Stimulated activated memory B cell treated with anti-CD40 and anti-IgM and Interleukin-4, amounts not matched to agents 10 μg/mL and 1 μg/mL and 100 μg/mL, for 72 hours (primary cell): ENCODE results near the gene EML1.

Experiments
- ATAC-seq: fragments of 150-1000 bp; cut with Tn5 transposase; 2 replicates; pipeline ENCODE4 v1.10.0; 2021
- H3K27ac Mint-ChIP-seq: one replicate; pipeline ENCODE4 v1.8.0; 2022; ENCODE audit warnings: mild to moderate bottlenecking, mixed read lengths
- H3K27me3 Mint-ChIP-seq: one replicate; pipeline ENCODE4 v1.8.0; 2022; ENCODE audit warnings: mixed read lengths
- H3K36me3 Mint-ChIP-seq: one replicate; pipeline ENCODE4 v1.8.0; 2022; ENCODE audit warnings: mixed read lengths
- H3K4me1 Mint-ChIP-seq: one replicate; pipeline ENCODE4 v1.8.0; 2022; ENCODE audit warnings: mixed read lengths
- H3K4me3 Mint-ChIP-seq: one replicate; pipeline ENCODE4 v1.8.0; 2022; ENCODE audit warnings: mild to moderate bottlenecking, moderate library complexity, mixed read lengths
- H3K9me3 Mint-ChIP-seq: one replicate; pipeline ENCODE4 v1.8.0; 2022; ENCODE audit warnings: mixed read lengths

EML1 gene

DNA sequence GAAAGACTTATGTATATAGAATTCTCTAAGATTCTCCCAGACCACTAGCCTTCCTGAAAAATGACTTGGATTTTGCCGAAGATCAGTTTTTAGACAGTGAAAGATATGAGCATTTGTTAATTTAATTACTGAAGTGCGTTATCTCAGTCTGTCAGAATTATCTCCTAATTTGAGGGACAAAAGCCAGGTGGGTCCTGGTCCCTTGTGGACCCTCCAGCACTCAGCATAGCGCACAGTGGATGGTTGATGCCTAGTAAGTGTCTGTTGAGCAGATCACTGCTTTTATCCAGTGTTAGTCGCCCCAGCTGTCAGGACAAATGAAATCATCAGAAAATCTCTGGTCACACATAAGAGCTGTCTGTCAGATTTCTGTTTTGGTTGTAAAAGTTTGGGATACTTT lies 80.4 kb downstream of the EML1 start:
- peaks cover 37% of the 10 kb centered on the region for H3K27me3 Mint-ChIP-seq
- no peaks in the 10 kb centered on the region for H3K9me3 Mint-ChIP-seq
- no peaks in the 10 kb centered on the region for H3K4me1 Mint-ChIP-seq
- H3K36me3 Mint-ChIP-seq = no peaks in the 10 kb centered on the region
- H3K4me3 Mint-ChIP-seq = no peak overlapping the region
- H3K27ac Mint-ChIP-seq = no peak overlapping the region
- ATAC-seq = no peak

DNA sequence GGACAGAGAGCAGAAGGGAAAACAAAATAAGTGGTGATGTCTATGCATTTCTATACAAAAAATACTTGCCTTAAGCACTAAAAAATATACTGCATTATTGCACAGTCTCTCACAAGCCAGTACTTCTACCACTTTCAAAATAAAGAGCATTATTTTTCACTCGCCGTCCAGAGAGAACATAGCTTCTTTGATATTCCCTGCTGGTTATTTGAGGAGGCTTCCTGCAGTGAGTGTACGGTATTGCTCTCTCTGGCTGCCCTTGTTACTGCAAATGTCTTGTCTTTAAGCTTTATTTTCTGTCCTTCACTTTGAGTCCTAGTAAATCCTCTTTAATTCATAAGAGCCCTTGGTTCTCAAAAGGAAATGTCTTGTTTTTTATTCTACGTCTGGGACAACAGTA lies 81.1 kb downstream of the EML1 start:
- H3K4me3 Mint-ChIP-seq = no peak overlapping the region
- no peaks in the 10 kb centered on the region for H3K4me1 Mint-ChIP-seq
- no peak overlapping the region for H3K27ac Mint-ChIP-seq
- H3K27me3 Mint-ChIP-seq = peaks cover 30% of the 10 kb centered on the region
- ATAC-seq = no peak
- H3K9me3 Mint-ChIP-seq = no peaks in the 10 kb centered on the region
- H3K36me3 Mint-ChIP-seq = no peaks in the 10 kb centered on the region

DNA sequence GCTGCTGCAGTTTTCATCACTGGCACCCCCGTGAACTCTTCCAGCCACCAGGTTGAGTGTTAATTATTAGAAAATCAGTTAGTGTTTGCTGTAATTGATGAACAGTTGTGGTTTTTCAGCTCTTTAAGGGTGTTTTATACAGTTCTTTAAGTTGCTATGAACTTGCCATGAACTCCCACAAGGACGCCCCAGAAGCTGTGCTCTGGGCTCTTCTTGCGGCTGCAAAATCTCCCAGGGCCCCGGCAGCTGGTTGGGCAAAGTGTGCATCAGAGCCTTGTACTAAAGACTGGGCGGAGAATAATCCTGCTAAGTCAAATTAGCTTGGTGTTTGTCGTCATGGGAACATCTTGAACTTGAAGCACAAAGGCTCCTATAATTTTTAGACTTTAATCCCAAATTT lies 82.2 kb downstream of the EML1 start:
- H3K4me1 Mint-ChIP-seq = no peaks in the 10 kb centered on the region
- no peak overlapping the region for H3K4me3 Mint-ChIP-seq
- H3K27me3 Mint-ChIP-seq = peaks cover 22% of the 10 kb centered on the region
- no peaks in the 10 kb centered on the region for H3K36me3 Mint-ChIP-seq
- no peaks in the 10 kb centered on the region for H3K9me3 Mint-ChIP-seq
- H3K27ac Mint-ChIP-seq = no peak overlapping the region
- no peak for ATAC-seq

DNA sequence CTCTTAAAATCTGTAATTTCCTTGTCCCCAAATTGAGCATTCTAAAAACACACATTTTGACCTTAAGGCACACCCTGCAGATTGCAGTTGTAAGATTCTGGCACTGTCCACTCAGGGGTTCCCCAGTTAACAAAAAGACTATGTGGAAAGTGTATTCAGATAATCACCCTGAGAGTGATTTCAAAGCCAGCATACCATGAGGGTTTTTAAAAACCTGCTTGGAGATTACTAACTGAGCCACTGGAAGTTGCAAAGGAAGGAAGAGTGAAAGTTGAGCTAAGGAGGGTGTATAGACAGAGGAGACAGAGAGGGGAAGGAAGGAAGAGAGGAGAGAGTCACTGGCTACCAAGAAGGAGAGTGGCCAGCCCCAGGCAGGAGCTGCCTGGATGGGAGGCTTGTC lies 82.6 kb downstream of the EML1 start:
- H3K4me3 Mint-ChIP-seq = no peak overlapping the region
- peaks cover 22% of the 10 kb centered on the region for H3K27me3 Mint-ChIP-seq
- no peaks in the 10 kb centered on the region for H3K9me3 Mint-ChIP-seq
- ATAC-seq = no peak
- no peaks in the 10 kb centered on the region for H3K4me1 Mint-ChIP-seq
- no peak overlapping the region for H3K27ac Mint-ChIP-seq
- no peaks in the 10 kb centered on the region for H3K36me3 Mint-ChIP-seq

DNA sequence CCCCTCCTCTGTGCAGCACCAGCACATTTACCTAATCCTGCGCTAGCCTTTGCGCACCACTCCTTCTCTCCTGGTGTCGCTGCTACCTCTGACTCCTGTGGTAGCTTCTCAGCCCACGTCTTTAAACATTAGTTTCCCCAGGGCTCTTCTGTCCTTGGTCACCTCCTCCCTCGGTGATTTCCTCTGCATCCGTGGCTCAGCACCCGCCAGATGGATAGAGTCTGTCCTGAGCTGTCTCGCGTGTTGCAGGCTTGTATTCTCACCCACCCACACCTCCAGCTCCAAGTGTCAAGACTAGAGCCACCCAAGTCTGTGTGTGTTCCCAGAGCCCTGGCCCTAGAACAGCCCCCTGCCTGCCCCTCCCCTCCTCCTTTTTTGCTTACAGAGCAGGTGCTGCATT lies 83.2 kb downstream of the EML1 start:
- no peaks in the 10 kb centered on the region for H3K36me3 Mint-ChIP-seq
- peaks cover 17% of the 10 kb centered on the region for H3K27me3 Mint-ChIP-seq
- no peak overlapping the region for H3K27ac Mint-ChIP-seq
- no peak for ATAC-seq
- H3K4me3 Mint-ChIP-seq = no peak overlapping the region
- H3K9me3 Mint-ChIP-seq = no peaks in the 10 kb centered on the region
- H3K4me1 Mint-ChIP-seq = no peaks in the 10 kb centered on the region

DNA sequence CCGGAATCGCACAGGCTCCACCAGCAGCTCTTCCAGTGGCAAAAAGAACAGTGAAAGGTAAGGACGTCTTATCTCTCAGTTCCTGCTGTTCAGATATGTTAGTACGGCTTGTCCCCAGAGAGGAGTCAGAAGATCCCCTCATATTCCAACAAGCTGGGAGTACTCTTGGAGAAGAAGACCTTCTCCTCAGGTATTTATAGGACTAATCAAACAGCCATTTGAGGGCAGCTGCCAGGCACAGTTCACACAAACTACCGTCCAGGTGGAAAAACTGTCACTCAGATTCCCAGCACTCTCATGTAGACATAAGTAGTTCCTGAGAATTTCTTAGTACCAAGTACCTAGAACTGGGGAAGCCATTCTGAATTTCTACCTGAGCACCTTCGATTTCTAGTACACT lies 85.3 kb downstream of the EML1 start:
- no peak overlapping the region for H3K27ac Mint-ChIP-seq
- no peaks in the 10 kb centered on the region for H3K36me3 Mint-ChIP-seq
- H3K4me3 Mint-ChIP-seq = no peak overlapping the region
- ATAC-seq = no peak
- no peaks in the 10 kb centered on the region for H3K9me3 Mint-ChIP-seq
- peaks cover 9% of the 10 kb centered on the region for H3K27me3 Mint-ChIP-seq
- no peaks in the 10 kb centered on the region for H3K4me1 Mint-ChIP-seq

DNA sequence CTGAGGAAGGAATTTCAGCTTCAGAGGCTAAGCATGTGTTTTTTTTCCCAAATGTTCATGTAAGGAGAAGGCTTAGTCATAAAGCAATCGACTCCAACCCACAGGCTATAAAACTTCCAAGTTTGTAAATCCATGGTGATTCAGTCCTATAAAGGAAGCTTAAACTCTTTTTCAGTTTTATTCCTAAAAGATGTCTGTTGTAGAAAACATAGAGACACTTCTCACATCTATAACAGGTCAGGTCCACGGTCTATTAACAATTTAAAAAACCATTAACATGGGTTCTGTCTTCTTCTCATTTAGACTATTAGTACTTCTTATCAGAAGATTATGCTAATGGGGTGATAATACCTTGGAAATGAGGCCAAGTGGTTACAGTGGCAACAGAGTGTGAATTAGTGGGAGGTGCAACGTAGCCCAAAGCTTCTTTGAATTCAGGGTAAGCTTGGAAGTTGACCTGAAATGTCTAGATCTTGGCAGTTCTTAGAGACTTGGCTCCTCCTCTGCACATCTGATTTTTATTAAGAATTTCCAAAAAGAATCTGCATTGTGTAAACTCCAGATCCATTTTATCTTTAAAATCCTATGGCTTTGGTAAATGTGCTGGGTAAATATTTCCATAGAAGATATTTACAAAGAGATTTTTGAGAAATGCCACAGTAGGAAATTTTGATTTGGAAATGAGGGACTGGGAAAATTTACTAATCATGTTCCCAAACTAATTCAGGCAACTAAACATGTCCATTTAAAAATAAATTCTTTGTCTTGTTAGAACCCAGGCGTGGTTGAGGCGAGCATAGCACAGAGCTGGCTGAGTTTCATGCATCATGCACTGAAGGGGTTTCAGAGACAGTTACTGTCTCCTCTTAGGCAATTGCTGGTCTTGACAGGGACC lies 86.4 kb downstream of the EML1 start:
- Mint-ChIP-seq H3K27ac (no peak overlapping the region), H3K9me3 (no peaks in the 10 kb centered on the region), H3K4me1 (no peaks in the 10 kb centered on the region), H3K36me3 (no peaks in the 10 kb centered on the region), H3K27me3 (peaks cover 9% of the 10 kb centered on the region), H3K4me3 (no peak overlapping the region)
- no peak for ATAC-seq

DNA sequence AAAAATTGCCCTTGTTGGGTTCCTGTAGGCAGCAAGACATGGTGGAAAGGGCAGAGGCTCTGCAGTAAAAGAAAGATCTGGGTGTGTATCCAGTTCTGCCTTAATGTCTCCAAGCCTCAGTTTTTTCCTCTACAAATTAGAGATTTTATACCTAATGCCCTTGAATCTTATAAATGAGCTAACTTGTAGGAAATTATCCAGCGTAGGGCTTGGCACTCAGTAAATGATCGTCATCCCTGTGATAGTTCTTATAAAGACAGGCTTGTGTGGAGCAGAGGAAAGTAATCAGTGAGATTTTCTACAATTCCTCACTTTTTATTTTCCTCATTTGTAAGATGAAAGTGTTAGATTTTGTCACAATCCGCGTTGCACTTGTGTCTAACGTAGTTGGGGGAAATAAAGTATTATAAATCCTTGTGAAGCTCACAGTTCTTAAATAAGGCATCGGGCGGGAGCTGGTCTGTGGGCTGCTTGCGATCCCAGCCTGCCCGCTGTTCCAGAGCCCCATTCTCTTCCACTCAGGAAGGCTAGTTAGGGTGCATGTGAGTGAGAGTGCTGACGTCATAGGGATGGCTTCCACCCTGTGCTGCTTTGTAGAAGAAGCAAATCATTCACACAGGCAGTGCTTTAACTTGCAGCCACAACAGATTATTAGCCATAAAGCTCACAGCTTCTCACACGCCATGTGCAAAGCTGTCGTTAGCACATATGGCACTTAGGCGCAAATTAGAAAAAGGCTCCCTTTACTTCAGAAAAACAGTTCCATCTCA lies 87.6 kb downstream of the EML1 start:
- Mint-ChIP-seq H3K36me3 (no peaks in the 10 kb centered on the region), H3K27ac (no peak overlapping the region), H3K4me3 (no peak overlapping the region), H3K4me1 (no peaks in the 10 kb centered on the region), H3K27me3 (peaks cover 9% of the 10 kb centered on the region), H3K9me3 (no peaks in the 10 kb centered on the region)
- no peak for ATAC-seq

DNA sequence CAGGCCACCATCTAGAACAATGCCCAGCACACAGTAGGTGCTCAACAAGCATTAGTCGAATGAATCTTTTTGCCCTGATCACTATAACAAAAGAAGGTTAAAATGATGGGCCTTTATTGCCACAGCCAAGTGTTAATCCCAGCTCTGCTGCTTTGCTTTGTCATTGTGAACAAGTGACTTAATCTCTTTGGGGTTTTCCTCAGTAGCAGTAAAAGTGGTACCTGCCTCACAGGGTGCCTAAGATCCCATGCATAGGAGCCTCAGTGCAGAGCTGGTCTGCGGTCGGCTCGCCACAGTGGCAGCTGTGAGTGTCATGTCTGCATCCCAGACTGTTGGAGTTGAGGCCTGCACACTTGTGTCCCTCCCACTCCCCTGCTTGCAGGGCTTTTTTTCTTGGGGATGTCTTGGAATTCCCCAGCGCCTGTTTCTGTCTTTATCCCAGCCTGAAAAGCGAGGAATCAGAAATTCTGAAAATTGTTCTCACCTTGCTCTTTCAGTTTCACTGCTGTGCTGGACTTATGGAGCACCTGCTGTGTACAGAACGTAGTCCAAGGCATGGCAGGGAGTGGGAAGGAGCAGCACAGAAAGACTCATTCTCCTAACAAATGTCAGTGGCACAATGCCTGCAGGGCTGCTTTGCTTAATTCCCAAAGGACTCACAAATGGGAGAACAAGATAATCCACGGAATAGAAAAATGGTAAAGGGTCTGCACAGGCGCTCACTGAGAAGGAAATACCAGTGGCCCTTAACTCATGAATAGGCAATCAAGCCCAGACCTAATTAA lies 90.8 kb downstream of the EML1 start:
- no peak overlapping the region for H3K27ac Mint-ChIP-seq
- H3K9me3 Mint-ChIP-seq = no peaks in the 10 kb centered on the region
- no peak for ATAC-seq
- H3K4me1 Mint-ChIP-seq = no peaks in the 10 kb centered on the region
- H3K36me3 Mint-ChIP-seq = no peaks in the 10 kb centered on the region
- no peak overlapping the region for H3K4me3 Mint-ChIP-seq
- H3K27me3 Mint-ChIP-seq = peaks cover 19% of the 10 kb centered on the region

DNA sequence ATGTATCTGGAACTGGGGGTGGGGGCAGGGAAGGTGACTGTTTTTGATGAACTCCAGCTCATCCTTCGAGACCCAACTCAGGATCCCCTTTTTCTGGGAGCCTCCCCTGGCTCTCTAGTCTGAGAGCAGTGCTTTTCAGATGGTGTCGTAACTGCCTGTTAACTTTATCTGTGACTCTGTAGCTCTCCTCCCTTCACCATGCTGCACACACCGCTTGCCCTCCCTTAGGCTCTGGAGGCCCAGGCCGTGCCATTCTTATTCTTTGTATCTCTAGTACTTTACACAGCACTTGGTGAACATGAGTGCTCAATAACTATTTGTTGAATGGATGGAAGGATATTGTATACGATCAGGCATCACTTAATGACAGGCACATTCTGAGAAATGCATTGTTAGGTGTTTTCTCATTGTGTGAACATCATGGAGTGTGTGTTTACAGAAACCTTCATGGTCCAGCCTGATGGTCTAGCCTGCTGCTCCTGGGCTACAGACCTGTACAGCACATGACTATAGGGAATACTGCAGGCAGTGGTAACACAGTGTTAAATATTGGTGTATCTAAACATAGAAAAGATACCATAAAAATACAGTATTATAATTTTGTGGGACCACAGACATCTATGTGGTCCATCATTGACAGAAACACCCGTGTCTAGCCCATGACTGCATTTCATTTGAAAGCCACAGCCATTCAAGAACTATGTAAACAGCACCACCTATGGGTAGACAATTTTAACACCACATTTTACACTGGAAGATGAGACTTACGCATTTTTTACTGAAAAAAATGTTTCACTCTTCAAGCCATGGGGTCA lies 91.8 kb downstream of the EML1 start:
- no peaks in the 10 kb centered on the region for H3K36me3 Mint-ChIP-seq
- H3K4me1 Mint-ChIP-seq = no peaks in the 10 kb centered on the region

DNA sequence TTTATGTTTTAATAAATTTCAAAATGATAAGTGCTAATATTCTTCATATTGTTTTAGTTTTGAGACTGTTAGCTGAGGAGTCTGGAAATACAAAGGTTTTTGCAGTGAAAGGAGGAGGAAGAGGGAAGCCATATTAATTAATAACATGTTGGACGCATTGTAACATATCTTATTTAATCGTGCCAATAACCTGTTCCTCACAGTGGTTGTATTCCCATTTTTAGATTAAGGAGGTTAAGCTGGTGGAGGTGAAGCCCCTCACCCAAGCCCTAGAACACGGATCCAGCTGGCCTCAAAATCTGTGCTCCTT lies 92.4 kb downstream of the EML1 start:
- H3K27ac Mint-ChIP-seq = no peak overlapping the region
- no peaks in the 10 kb centered on the region for H3K36me3 Mint-ChIP-seq
- H3K27me3 Mint-ChIP-seq = peaks cover 28% of the 10 kb centered on the region
- no peaks in the 10 kb centered on the region for H3K4me1 Mint-ChIP-seq
- no peaks in the 10 kb centered on the region for H3K9me3 Mint-ChIP-seq
- no peak overlapping the region for H3K4me3 Mint-ChIP-seq
- no peak for ATAC-seq

More for the DNA sequence above, 91.8 kb downstream of the EML1 start:
- Mint-ChIP-seq H3K9me3 (no peaks in the 10 kb centered on the region), H3K27me3 (peaks cover 24% of the 10 kb centered on the region), H3K4me3 (no peak overlapping the region), H3K27ac (no peak overlapping the region)
- peak; percentile 64 for ATAC-seq

DNA sequence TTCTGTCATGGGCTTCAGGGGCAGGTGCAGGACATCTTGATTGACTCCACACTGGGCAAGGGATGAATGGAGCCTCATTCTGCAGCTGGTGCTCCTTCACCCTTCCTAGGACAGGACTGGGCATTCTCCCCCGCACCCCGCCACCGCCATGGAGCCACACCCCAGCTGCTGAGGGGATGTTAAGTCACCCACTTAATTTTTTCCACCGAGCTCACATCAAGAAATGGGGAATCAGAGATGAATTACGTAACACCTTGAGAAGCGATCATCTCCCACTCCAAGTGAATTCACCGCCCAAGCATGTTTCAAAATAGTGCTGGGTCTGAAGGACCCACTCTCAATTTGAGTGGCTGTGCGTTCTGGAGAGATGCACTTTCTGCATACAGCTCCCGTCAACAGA lies 94.2 kb downstream of the EML1 start:
- H3K27me3 Mint-ChIP-seq = peaks cover 35% of the 10 kb centered on the region
- H3K27ac Mint-ChIP-seq = no peak overlapping the region
- no peaks in the 10 kb centered on the region for H3K4me1 Mint-ChIP-seq
- no peak overlapping the region for H3K4me3 Mint-ChIP-seq
- H3K9me3 Mint-ChIP-seq = no peaks in the 10 kb centered on the region
- H3K36me3 Mint-ChIP-seq = no peaks in the 10 kb centered on the region
- ATAC-seq = no peak

DNA sequence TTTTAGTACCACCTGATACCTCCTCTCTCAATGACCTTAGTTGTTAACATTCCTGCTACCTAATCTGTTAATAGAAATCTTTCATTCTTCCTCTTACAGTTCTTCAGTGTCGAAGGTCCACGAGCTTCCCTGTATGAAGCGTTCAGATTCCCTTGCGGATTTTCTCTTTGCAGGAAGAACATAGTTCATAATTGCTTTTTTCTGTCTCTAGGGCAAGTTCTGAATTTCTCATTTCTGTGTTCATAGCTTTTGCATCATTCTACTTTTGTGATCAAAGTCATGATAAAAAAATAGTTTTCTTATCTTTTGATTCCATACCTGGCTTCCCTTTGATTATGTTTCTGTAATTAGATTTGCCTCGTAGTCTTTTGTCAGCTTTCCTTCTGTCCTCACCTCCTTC lies 94.9 kb downstream of the EML1 start:
- Mint-ChIP-seq H3K27me3 (peaks cover 42% of the 10 kb centered on the region), H3K27ac (no peak overlapping the region), H3K36me3 (no peaks in the 10 kb centered on the region), H3K4me1 (no peaks in the 10 kb centered on the region), H3K4me3 (no peak overlapping the region), H3K9me3 (no peaks in the 10 kb centered on the region)
- no peak for ATAC-seq

DNA sequence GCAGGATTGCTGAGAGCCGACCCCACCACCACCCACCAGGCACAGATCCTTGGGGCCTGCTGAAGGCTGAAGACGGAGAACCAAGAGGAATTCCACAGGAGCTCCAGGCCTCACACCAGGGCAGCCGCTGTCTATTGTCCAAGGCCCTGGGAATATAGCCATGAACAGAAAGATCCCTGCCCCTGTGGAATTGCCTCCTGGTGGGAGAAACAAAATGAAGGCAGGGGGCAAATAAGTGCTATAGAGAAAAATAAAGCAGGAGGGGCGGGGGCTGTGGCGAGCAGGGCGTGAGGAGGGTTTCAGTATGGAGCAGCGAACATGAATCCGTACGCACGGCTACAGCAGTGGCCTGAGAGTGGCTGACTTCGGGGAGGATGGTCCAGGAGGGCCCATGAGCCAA lies 96.1 kb downstream of the EML1 start:
- H3K27ac Mint-ChIP-seq = no peak overlapping the region
- no peak for ATAC-seq
- no peaks in the 10 kb centered on the region for H3K9me3 Mint-ChIP-seq
- H3K27me3 Mint-ChIP-seq = peaks cover 46% of the 10 kb centered on the region
- H3K4me3 Mint-ChIP-seq = no peak overlapping the region
- H3K36me3 Mint-ChIP-seq = no peaks in the 10 kb centered on the region
- no peaks in the 10 kb centered on the region for H3K4me1 Mint-ChIP-seq

DNA sequence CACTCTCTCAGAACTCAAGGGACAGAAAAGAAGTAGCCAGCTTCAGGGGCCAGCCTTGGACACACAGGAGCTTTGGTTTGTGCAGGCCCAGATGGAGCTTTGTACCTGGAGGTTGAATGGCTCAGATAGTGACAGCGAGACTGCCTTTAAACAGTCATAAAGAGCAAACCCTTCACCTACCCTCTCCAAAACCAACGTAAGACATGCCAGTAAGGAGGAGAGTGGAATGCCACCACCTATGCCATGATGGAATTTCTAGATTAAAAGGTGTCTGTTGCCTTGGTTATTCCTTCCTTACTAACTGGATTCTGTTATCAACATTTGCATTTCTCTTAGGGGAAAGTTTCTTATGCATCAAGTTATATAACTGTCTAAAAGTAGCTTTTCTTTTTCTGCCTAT lies 98.1 kb downstream of the EML1 start:
- H3K4me1 Mint-ChIP-seq = no peaks in the 10 kb centered on the region
- H3K36me3 Mint-ChIP-seq = no peaks in the 10 kb centered on the region
- no peak for ATAC-seq
- peaks cover 46% of the 10 kb centered on the region for H3K27me3 Mint-ChIP-seq
- no peak overlapping the region for H3K4me3 Mint-ChIP-seq
- H3K27ac Mint-ChIP-seq = no peak overlapping the region
- H3K9me3 Mint-ChIP-seq = no peaks in the 10 kb centered on the region
